Glutamatergic neuron (in vitro differentiated cells): ENCODE measurements around the gene KIZ. TPM values are rescaled to one million over a fixed set of nuclear protein-coding genes. Genes with fewer than 3 reads are reported as not detected.

Experiments used
- DNase-seq: peaks from one replicate; pipeline ENCODE4 v3.0.0; 2022
- H3K27ac Mint-ChIP-seq: one replicate; pipeline ENCODE4 v1.8.0; 2020; ENCODE audit warnings: mild to moderate bottlenecking, mixed read lengths, inconsistent platforms; ENCODE audit not compliant: unreplicated experiment
- H3K27me3 Mint-ChIP-seq: one replicate; pipeline ENCODE4 v1.8.0; 2020; ENCODE audit warnings: mild to moderate bottlenecking, moderate library complexity, mixed read lengths, inconsistent platforms; ENCODE audit not compliant: unreplicated experiment
- H3K36me3 Mint-ChIP-seq: one replicate; pipeline ENCODE4 v1.8.0; 2020; ENCODE audit warnings: mild to moderate bottlenecking, mixed read lengths, inconsistent platforms; ENCODE audit not compliant: unreplicated experiment
- H3K4me1 Mint-ChIP-seq: one replicate; pipeline ENCODE4 v1.8.0; 2020; ENCODE audit warnings: mild to moderate bottlenecking, low read depth, mixed read lengths, inconsistent platforms; ENCODE audit not compliant: unreplicated experiment
- H3K4me3 Mint-ChIP-seq: one replicate; pipeline ENCODE4 v1.8.0; 2020; ENCODE audit warnings: mild to moderate bottlenecking, mixed read lengths, inconsistent platforms; ENCODE audit not compliant: unreplicated experiment
- H3K9me3 Mint-ChIP-seq: one replicate; pipeline ENCODE4 v1.8.0; 2020; ENCODE audit warnings: mild to moderate bottlenecking, moderate library complexity, mixed read lengths, inconsistent platforms; ENCODE audit not compliant: unreplicated experiment
- CTCF ChIP-seq: fragments of 200-600 bp; sonication (generic); IDR thresholded peaks from one replicate; pipeline ENCODE4 v1.5.0; 2021; ENCODE audit not compliant: partially characterized antibody, unreplicated experiment
- total RNA-seq: library from RNA; stranded (reverse); fragmentation: NEBNext Ultra II Directional; extraction: Animal tissue kit (Norgen Biotek cat#: 25700); gene quantifications from one replicate; pipeline ENCODE4 v1.2.1, GENCODE V29; 2021; ENCODE audit not compliant: unreplicated experiment

The KIZ gene
- total RNA-seq, 1 donor from 2014 or later: 17.7 TPM

- H3K4me1 Mint-ChIP-seq: peaks cover 9% of the 10 kb centered on the region
- DNase-seq: no peak
- no peak overlapping the region for H3K4me3 Mint-ChIP-seq
Measured at GRCh38 chr20:21129861-21130260, 4.0 kb downstream of the KIZ start.

GRCh38 chr20:21133404-21133803 is 7.5 kb downstream of the KIZ start:
- Mint-ChIP-seq H3K27ac (no peak overlapping the region), H3K9me3 (no peaks in the 10 kb centered on the region), H3K36me3 (no peaks in the 10 kb centered on the region), H3K4me3 (no peak overlapping the region), H3K27me3 (no peaks in the 10 kb centered on the region), H3K4me1 (peaks cover 3% of the 10 kb centered on the region)
- no peak for TF ChIP-seq CTCF
- no peak for DNase-seq

More at GRCh38 chr20:21129861-21130260, 4.0 kb downstream of the KIZ start:
- TF ChIP-seq CTCF: no peak
- Mint-ChIP-seq H3K9me3 (peaks cover 2% of the 10 kb centered on the region), H3K27me3 (no peaks in the 10 kb centered on the region), H3K36me3 (no peaks in the 10 kb centered on the region), H3K27ac (no peak overlapping the region)

GRCh38 chr20:21133917-21134622 is 8.2 kb downstream of the KIZ start:
- no peaks in the 10 kb centered on the region for H3K27me3 Mint-ChIP-seq
- no peaks in the 10 kb centered on the region for H3K4me1 Mint-ChIP-seq
- H3K9me3 Mint-ChIP-seq: no peaks in the 10 kb centered on the region
- no peaks in the 10 kb centered on the region for H3K36me3 Mint-ChIP-seq
- no peak overlapping the region for H3K4me3 Mint-ChIP-seq
- TF ChIP-seq CTCF: no peak
- DNase-seq: no peak
- H3K27ac Mint-ChIP-seq: no peak overlapping the region

- no peaks in the 10 kb centered on the region for H3K27me3 Mint-ChIP-seq
- H3K36me3 Mint-ChIP-seq: no peaks in the 10 kb centered on the region
- H3K4me3 Mint-ChIP-seq: no peak overlapping the region
- no peaks in the 10 kb centered on the region for H3K4me1 Mint-ChIP-seq
- no peak for DNase-seq
- H3K9me3 Mint-ChIP-seq: no peaks in the 10 kb centered on the region
- no peak for TF ChIP-seq CTCF
- no peak overlapping the region for H3K27ac Mint-ChIP-seq
Measured at GRCh38 chr20:21134883-21135493, 9.1 kb downstream of the KIZ start.
